ENCODE results near the gene CHEK2.
"Not testable (repeated sequence)": the region's sequence is repeated elsewhere in the genome, so short reads cannot be mapped to it uniquely, and the experiment has no call there.

CHEK2 gene

DNA sequence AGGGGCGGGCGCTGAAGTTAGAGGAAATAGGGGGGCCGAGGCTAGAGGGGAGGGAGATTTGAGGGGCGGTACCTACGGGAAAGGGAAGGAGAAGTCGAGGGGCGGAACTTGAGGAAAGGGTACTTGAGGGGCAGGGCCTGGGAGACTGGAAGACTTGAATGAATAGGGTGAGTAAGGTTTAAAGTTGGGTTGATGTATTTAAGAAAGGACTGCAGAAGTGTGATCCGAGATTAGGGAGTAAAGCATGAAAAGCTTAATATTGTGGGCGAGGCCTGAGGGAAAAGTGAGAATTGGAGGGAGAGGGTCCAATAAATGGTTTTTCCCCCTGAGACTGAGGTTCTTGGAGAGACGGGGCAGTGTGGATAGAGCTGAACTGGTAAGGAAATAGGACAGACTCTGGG lies 942 bp upstream of the CHEK2 start:
- H2AFZ ChIP-seq (ENCODE audit: low read depth, low read length): no peak overlapping the region
- H3K9me3 ChIP-seq (ENCODE audit: insufficient read depth, low read length): no peaks in the 10 kb centered on the region
- peaks cover 23% of the 10 kb centered on the region for H3K36me3 ChIP-seq (replicated peaks; ENCODE audit: low read depth, low read length)
- H3K79me2 ChIP-seq (ENCODE audit: low read length): peaks cover 51% of the 10 kb centered on the region
- H3K9ac ChIP-seq (ENCODE audit: low read length): peak overlapping the region; percentile 94
- peaks cover 12% of the 10 kb centered on the region for H3K4me1 ChIP-seq (ENCODE audit: low read length)
- peak overlapping the region; percentile 83 for H3K27ac ChIP-seq (ENCODE audit: low read length)
- no peaks in the 10 kb centered on the region for H3K27me3 ChIP-seq (ENCODE audit: low read depth, low read length)
- peaks cover 7% of the 10 kb centered on the region; the same call in 1 of the 2 replicates for H4K20me1 ChIP-seq (ENCODE audit: insufficient read depth, low read length)
- peak overlapping the region; percentile 92 for H3K4me2 ChIP-seq (ENCODE audit: low read length)
- TF ChIP-seq EZH2phosphoT487 (IDR thresholded peaks at IDR 0.05; ENCODE audit: low read depth): no peak
- TF ChIP-seq, protein P1, sequence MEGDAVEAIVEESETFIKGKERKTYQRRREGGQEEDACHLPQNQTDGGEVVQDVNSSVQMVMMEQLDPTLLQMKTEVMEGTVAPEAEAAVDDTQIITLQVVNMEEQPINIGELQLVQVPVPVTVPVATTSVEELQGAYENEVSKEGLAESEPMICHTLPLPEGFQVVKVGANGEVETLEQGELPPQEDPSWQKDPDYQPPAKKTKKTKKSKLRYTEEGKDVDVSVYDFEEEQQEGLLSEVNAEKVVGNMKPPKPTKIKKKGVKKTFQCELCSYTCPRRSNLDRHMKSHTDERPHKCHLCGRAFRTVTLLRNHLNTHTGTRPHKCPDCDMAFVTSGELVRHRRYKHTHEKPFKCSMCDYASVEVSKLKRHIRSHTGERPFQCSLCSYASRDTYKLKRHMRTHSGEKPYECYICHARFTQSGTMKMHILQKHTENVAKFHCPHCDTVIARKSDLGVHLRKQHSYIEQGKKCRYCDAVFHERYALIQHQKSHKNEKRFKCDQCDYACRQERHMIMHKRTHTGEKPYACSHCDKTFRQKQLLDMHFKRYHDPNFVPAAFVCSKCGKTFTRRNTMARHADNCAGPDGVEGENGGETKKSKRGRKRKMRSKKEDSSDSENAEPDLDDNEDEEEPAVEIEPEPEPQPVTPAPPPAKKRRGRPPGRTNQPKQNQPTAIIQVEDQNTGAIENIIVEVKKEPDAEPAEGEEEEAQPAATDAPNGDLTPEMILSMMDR (IDR thresholded peaks at IDR 0.05; ENCODE audit: low read depth, low read length): no peak
- peak overlapping the region; percentile 81 for H3K4me3 ChIP-seq (ENCODE audit: low read length)

DNA sequence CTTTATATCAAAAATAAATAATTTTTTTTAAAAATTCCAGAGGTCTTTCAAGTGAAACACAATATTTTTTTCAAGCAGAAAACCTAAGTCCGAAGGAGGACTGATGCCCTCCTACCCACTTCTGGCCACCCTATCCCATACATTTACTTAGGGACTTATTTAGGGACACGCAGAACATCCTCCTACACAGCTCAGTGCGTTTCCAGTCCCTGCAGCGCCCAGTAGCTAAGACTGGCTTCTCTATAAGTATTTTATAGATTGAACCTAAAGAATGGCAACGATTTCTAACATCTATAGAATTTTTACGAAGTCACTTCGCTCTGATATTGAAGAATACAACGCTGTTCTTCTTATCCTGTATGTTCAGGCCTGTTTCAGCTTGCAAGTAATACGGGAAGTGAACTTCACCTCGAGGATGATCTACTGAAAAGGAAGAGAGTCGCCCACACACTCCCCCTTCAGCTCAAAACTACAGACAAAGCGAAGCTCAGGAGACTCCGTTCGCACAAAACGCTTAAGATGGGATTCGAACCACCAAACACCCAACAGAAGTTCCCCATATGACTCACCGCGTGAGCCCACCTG lies 328 bp downstream of the CHEK2 start:
- Histone ChIP-seq H3K9me3 (ENCODE audit: insufficient read depth, low read length) (no peaks in the 10 kb centered on the region), H3K79me2 (ENCODE audit: low read length) (peaks cover 61% of the 10 kb centered on the region), H3K27ac (ENCODE audit: low read length) (peak overlapping the region; percentile 73), H4K20me1 (ENCODE audit: insufficient read depth, low read length) (peaks cover 8% of the 10 kb centered on the region; the same call in 1 of the 2 replicates), H3K9ac (ENCODE audit: low read length) (peak overlapping the region; percentile 84), H3K4me2 (ENCODE audit: low read length) (peak overlapping the region; percentile 80), H3K4me1 (ENCODE audit: low read length) (peaks cover 12% of the 10 kb centered on the region), H3K27me3 (ENCODE audit: low read depth, low read length) (no peaks in the 10 kb centered on the region), H3K4me3 (ENCODE audit: low read length) (peak overlapping the region; percentile 81), H2AFZ (ENCODE audit: low read depth, low read length) (peak overlapping the region; percentile 59), H3K36me3 (replicated peaks; ENCODE audit: low read depth, low read length) (peaks cover 21% of the 10 kb centered on the region)
- TF ChIP-seq EZH2phosphoT487 (IDR thresholded peaks at IDR 0.05; ENCODE audit: low read depth): no peak
- TF ChIP-seq, protein P1 (IDR thresholded peaks at IDR 0.05; ENCODE audit: low read depth, low read length): no peak

DNA sequence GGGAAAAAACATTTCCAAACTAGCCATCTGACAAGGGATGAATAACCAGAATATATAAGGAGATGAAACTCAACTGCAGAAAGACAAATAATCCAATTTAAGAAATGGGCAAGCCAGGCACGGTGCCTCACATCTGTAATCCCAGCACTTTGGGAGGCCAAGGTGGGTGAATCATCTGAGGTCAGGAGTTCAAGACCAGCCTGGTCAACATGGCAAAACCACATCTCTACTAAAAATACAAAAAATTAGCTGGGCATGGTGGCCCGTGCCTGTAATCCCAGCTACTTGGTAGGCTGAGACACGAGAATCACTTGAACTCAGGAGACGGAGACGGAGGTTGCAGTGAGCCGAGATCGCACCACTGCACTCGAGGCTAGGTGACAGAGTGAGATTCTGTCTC lies 2.7 kb downstream of the CHEK2 start:
- peaks cover 12% of the 10 kb centered on the region; the same call in 1 of the 2 replicates for H4K20me1 ChIP-seq (ENCODE audit: insufficient read depth, low read length)
- not testable (repeated sequence) for H3K9ac ChIP-seq (ENCODE audit: low read length); H2AFZ ChIP-seq (ENCODE audit: low read depth, low read length); H3K27ac ChIP-seq (ENCODE audit: low read length); H3K27me3 ChIP-seq (ENCODE audit: low read depth, low read length); H3K4me2 ChIP-seq (ENCODE audit: low read length); H3K4me3 ChIP-seq (ENCODE audit: low read length); H3K9me3 ChIP-seq (ENCODE audit: insufficient read depth, low read length)
- H3K4me1 ChIP-seq (ENCODE audit: low read length): peaks cover 12% of the 10 kb centered on the region
- H3K79me2 ChIP-seq (ENCODE audit: low read length): peaks cover 70% of the 10 kb centered on the region
- peaks cover 18% of the 10 kb centered on the region for H3K36me3 ChIP-seq (replicated peaks; ENCODE audit: low read depth, low read length)

DNA sequence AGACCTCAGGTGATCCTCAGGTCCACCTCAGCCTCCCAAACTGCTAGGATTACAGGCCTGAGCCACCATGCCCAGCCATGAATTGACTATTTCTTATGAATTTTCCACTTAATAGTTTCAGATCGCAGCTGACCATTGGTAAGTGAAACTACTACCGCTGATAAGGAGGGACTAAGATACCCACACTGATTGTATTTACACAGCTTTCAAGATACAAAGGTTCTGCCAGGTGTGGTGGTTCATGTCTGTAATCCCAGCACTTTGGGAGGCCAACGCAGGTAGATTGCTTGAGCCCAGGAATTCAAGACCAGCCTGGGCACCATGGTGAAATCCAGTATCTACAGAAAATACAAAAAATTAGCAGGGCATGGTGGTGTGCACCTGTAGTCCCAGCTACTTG lies 3.9 kb downstream of the CHEK2 start:
- H4K20me1 ChIP-seq (ENCODE audit: insufficient read depth, low read length): peaks cover 6% of the 10 kb centered on the region; the same call in 1 of the 2 replicates
- H3K4me2 ChIP-seq (ENCODE audit: low read length): no peak overlapping the region
- TF ChIP-seq EZH2phosphoT487 (IDR thresholded peaks at IDR 0.05; ENCODE audit: low read depth): no peak
- no peak overlapping the region for H3K4me3 ChIP-seq (ENCODE audit: low read length)
- peaks cover 58% of the 10 kb centered on the region for H3K79me2 ChIP-seq (ENCODE audit: low read length)
- H3K27me3 ChIP-seq (ENCODE audit: low read depth, low read length): no peaks in the 10 kb centered on the region
- H3K4me1 ChIP-seq (ENCODE audit: low read length): peaks cover 4% of the 10 kb centered on the region
- no peak overlapping the region for H3K9ac ChIP-seq (ENCODE audit: low read length)
- no peak overlapping the region for H3K27ac ChIP-seq (ENCODE audit: low read length)
- H2AFZ ChIP-seq (ENCODE audit: low read depth, low read length): no peak overlapping the region
- no peaks in the 10 kb centered on the region for H3K9me3 ChIP-seq (ENCODE audit: insufficient read depth, low read length)
- peaks cover 23% of the 10 kb centered on the region for H3K36me3 ChIP-seq (replicated peaks; ENCODE audit: low read depth, low read length)

DNA sequence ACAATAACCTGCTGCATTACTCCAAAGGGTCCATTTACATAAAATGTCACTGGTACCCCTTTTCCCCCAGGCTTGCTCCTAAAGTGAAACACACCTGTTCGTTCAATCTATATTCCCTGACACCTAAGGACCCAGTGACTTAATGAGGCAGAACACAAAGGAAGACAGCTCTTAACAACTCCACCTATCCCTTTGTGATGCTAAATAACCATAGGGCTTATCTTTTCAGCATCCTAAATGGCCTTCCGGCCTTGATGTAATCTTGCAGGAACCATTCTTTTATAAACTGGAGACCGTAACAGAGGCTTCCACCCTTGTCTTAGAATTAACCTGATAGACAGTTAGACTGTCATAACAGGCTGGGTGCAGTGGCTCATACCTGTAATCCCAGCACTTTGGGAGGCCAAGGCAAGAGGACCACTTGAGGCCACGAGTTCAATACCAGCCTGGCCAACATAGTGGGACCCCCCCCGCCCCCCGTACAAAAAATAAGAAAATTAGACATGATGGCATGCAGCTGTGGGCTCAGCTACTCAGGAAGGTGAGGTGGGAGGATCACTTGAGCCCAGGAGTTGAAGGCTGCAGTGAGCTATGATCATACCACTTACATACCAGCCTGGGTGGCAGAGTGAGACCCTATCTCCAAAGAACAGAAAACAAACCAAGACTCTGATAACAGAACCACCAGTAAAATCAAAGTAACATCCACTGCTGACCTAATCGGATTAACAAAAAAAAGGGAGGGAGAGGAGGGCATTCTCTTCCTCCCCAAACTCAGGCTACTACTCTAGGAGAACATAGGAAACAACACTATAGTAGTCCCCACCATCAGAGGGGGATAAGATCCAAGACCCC lies 5.1 kb downstream of the CHEK2 start:
- Histone ChIP-seq H3K4me1 (ENCODE audit: low read length) (peaks cover 4% of the 10 kb centered on the region; the same call in 1 of the 2 replicates), H3K79me2 (ENCODE audit: low read length) (peaks cover 56% of the 10 kb centered on the region), H3K27me3 (ENCODE audit: low read depth, low read length) (no peaks in the 10 kb centered on the region), H2AFZ (ENCODE audit: low read depth, low read length) (no peak overlapping the region), H4K20me1 (ENCODE audit: insufficient read depth, low read length) (0 out of 2 replicates have a peak, but pooled peaks cover 5% of the 10 kb centered on the region), H3K36me3 (replicated peaks; ENCODE audit: low read depth, low read length) (peaks cover 23% of the 10 kb centered on the region), H3K4me3 (ENCODE audit: low read length) (no peak overlapping the region), H3K9ac (ENCODE audit: low read length) (no peak overlapping the region), H3K4me2 (ENCODE audit: low read length) (no peak overlapping the region), H3K9me3 (ENCODE audit: insufficient read depth, low read length) (no peaks in the 10 kb centered on the region), H3K27ac (ENCODE audit: low read length) (no peak overlapping the region)
- no peak for TF ChIP-seq EZH2phosphoT487 (IDR thresholded peaks at IDR 0.05; ENCODE audit: low read depth)
- TF ChIP-seq, protein P1 (IDR thresholded peaks at IDR 0.05; ENCODE audit: low read depth, low read length): no peak
